DMS153 treated with DMSO at 0.1 percent for 48 hours (cell line): ENCODE results near the gene ZNF576.
"Not testable (repeated sequence)": the region's sequence is repeated elsewhere in the genome, so short reads cannot be mapped to it uniquely, and the experiment has no call there.

ENCODE experiments used
- DNase-seq: peaks from one replicate; lab custom pipeline; 2025; ENCODE audit not compliant: unreplicated experiment; lab: John Stamatoyannopoulos, UW

Gene ZNF576

GRCh38 chr19:43624933-43625332, 28.5 kb downstream of the ZNF576 start:
- DNase-seq, result no peak

- DNase-seq, result no peak
Measured at GRCh38 chr19:43625918-43626579, 29.7 kb downstream of the ZNF576 start.

- DNase-seq, result no peak
Measured at GRCh38 chr19:43626838-43627237, 30.4 kb downstream of the ZNF576 start.

- DNase-seq, result no peak
Measured at GRCh38 chr19:43628646-43629326, 32.4 kb downstream of the ZNF576 start.

GRCh38 chr19:43631491-43631890, 35.1 kb downstream of the ZNF576 start:
- no peak for DNase-seq

GRCh38 chr19:43633520-43633919, 37.1 kb downstream of the ZNF576 start:
- no peak for DNase-seq

GRCh38 chr19:43634068-43634467, 37.7 kb downstream of the ZNF576 start:
- no peak for DNase-seq

- no peak for DNase-seq
Measured at GRCh38 chr19:43634506-43634871, 38.1 kb downstream of the ZNF576 start.

GRCh38 chr19:43634872-43635560, 38.6 kb downstream of the ZNF576 start:
- DNase-seq, result no peak

- not testable (repeated sequence) for DNase-seq
Measured at GRCh38 chr19:43635561-43635940, 39.2 kb downstream of the ZNF576 start.

GRCh38 chr19:43636121-43636683, 39.8 kb downstream of the ZNF576 start:
- DNase-seq, result no peak

- no peak for DNase-seq
Measured at GRCh38 chr19:43638214-43638994, 42.0 kb downstream of the ZNF576 start.

GRCh38 chr19:43638995-43639518, 42.7 kb downstream of the ZNF576 start:
- no peak for DNase-seq

- no peak for DNase-seq
Measured at GRCh38 chr19:43639519-43640423, 43.4 kb downstream of the ZNF576 start, which contains the start of gene CADM4. CADM4 (minus strand) TSS chr19:43639850; CDS start chr19:43639790, 60 bp downstream.

GRCh38 chr19:43640424-43640757, 44.0 kb downstream of the ZNF576 start:
- no peak for DNase-seq

GRCh38 chr19:43641333-43641732, 44.9 kb downstream of the ZNF576 start:
- no peak for DNase-seq

- DNase-seq, result no peak
Measured at GRCh38 chr19:43642531-43642930, 46.1 kb downstream of the ZNF576 start.

GRCh38 chr19:43643326-43643725, 46.9 kb downstream of the ZNF576 start:
- no peak for DNase-seq

- DNase-seq, result no peak
Measured at GRCh38 chr19:43644181-43644580, 47.8 kb downstream of the ZNF576 start.

- DNase-seq, result no peak
Measured at GRCh38 chr19:43648633-43649032, 52.2 kb downstream of the ZNF576 start.
